SHP77 (cell line): ENCODE measurements around the gene ELAPOR2.
A peak's percentile ranks its signal among the peaks of the same experiment; 100 is the strongest.
"Not testable (repeated sequence)": the region's sequence is repeated elsewhere in the genome, so short reads cannot be mapped to it uniquely, and the experiment has no call there.

Source experiments
- DNase-seq, 2 experiments: peaks; one replicate each; lab custom pipeline; 2025; lab: John Stamatoyannopoulos, UW

ELAPOR2 gene

DNA sequence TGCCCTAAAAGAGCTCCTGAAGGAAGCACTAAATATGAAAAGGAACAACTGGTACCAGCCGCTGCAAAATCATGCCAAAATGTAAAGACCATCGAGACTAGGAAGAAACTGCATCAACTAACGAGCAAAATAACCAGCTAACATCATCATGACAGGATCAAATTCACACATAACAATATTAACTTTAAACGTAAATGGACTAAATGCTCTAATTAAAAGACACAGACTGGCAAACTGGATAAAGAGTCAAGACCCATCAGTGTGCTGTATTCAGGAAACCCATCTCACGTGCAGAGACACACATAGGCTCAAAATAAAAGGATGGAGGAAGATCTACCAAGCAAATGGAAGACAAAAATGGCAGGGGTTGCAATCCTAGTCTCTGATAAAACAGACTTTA, 17.9 kb downstream of the ELAPOR2 start:
- not testable (repeated sequence) for DNase-seq

GRCh38 chr7:87039691-87040299, 19.7 kb downstream of the ELAPOR2 start:
- DNase-seq, result peak in 1 of 2 experiments; percentile 23

- DNase-seq, result no peak
These were observed 20.3 kb downstream of the ELAPOR2 start for GRCh38 chr7:87038993-87039690.

DNA sequence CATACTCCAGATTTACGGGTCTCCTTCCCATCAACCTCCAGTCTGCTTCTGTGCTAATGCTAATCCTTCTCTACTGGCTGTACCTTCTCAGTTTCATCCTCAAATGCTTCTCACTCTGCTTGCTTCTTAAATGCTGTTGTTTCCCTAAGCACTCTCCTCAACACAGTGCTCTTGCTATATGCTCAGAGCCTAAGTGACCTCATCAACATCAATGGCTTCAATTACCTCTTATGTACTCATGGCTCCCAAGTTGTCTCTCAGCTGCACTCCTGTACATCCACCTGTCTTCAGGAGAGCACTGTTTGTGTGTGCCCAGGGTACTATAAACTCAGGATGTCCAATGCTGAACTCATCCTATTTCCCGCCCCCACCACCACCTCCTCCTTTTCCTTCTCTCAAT, 22.5 kb downstream of the ELAPOR2 start:
- DNase-seq, result no peak

DNA sequence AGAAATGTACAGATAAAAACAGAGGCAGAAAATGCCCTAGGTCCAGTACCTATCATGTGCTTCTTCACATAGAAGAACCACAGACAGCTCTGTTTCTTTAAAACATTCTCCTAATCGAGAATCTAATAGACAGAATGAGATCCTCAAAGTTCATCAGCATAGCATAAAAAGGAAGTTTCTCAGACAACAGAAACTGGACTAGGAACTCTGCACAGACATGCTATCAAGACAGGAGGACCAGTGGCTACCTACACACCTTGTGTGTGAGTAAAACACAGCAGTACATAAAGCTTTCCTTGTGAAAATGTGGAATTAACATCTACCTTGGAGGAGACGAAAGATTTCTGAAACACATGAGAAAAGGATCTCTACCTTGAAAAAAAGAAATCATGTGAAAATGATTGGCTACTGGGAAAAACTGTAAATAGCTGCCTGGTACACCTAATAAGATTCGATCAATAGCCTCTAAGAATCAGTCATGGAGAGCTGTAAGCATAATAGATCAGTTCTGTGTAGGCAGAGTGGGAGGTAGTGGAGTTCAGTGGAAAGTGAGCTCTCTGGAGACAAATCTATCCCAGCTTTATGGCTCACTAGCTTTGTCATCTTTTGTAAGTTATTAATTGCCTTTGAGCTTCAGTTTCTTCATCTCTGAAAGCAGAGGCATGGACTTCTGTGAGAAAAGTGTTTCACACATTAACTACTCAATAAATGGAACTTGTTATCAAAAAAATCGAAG, 26.7 kb downstream of the ELAPOR2 start:
- no peak for DNase-seq

- DNase-seq, result no peak
These were observed 30.4 kb downstream of the ELAPOR2 start for GRCh38 chr7:87029078-87029477.

- no peak for DNase-seq
These were observed 30.8 kb downstream of the ELAPOR2 start for GRCh38 chr7:87028636-87029035.

- no peak for DNase-seq
These were observed 31.6 kb downstream of the ELAPOR2 start for GRCh38 chr7:87027900-87028299.

GRCh38 chr7:87021285-87021684, 38.2 kb downstream of the ELAPOR2 start:
- no peak for DNase-seq

- DNase-seq, result no peak
These were observed 42.8 kb downstream of the ELAPOR2 start for GRCh38 chr7:87016606-87017005.

- DNase-seq, result no peak
These were observed 45.6 kb downstream of the ELAPOR2 start for GRCh38 chr7:87013840-87014190.

DNA sequence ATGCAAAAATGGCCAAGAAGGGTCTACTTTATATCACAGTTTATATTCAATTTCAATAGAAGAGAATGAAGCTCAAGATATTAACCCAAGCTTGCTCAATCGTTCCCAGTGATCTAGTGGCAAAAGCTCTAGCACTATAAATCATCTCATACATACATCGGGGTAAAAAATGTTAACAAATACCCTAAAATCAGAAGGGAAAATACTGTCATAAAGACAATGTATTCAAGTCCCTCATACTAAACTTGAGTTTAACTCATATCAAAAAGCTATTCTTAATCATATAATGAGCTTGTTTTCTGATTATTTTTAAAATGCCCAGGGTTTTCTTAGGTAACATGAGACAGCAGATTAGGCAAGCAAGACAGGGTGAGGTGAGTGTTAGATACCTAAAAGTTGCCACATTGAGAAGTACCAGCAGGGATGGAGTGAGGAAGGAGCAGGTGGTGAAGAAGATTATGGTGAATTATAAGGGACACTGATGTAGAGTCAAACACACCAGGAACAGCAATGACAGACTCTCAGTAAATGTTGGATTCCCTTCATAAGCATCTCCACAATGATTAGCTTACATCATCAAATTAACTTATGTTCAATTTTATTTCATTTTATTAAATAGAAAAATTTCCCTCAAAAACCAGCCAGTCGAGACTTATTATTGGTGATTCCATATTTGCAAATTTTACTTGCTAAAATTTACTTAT, 46.2 kb downstream of the ELAPOR2 start:
- DNase-seq, result no peak
